HCT116 (cell line): ENCODE data around the gene KCNC4. TPM values are rescaled to one million over a fixed set of nuclear protein-coding genes. Genes with fewer than 3 reads are reported as not detected.

Experiments
- ATAC-seq: fragments of 200-7000 bp; cut with Tn5 transposase; 2 replicates; pipeline ENCODE4 v1.9.1; 2020; ENCODE audit warnings: mild to moderate bottlenecking, moderate library complexity
- BruUV-seq: library from RNA; stranded (reverse); fragments of 400-500 nt; replicated peaks from 2 replicates; lab custom pipeline; 2021; lab: Mats Ljungman, UMichigan
- CTCF ChIA-PET: fragments of 300-600 bp; sonication (Branson Sonifier 250); formaldehyde crosslinking; loops from one replicate; lab custom pipeline; 2021; ENCODE audit warnings: antibody characterized with exemption; lab: Charles Lee
- POLR2A ChIA-PET: fragments of 300-600, 350-600 bp; sonication (Branson Sonifier 250); formaldehyde crosslinking; loops from one replicate; lab custom pipeline; 2021; ENCODE audit warnings: antibody characterized with exemption; lab: Charles Lee
- RAD21 ChIA-PET, 2 experiments: fragments of 300-600 bp; sonication (Branson Sonifier 250); formaldehyde crosslinking; loops; one replicate each; lab custom pipeline; 2023; ENCODE audit warnings: low total read pairs in 2 of 2; ENCODE audit not compliant: uncharacterized antibody in 2 of 2, unreplicated experiment in 2 of 2, low non-redundant PET in 1 of 2; lab: Charles Lee
- DNase-seq: peaks from one replicate; pipeline ENCODE4 v3.0.0-alpha.2; 2010; ENCODE audit warnings: low read depth, low spot score
- H2AFZ ChIP-seq: fragments of 200-600 bp; shearing (Covaris generic), sonication (generic); 2 replicates; pipeline ENCODE4 v1.6.1; 2017; ENCODE audit warnings: low read depth, mixed run types, mixed read lengths, antibody characterized with exemption, low read length; ENCODE audit not compliant: poor library complexity, severe bottlenecking
- H3K27ac ChIP-seq: 2 replicates; pipeline ENCODE4 v1.5.1; 2012; ENCODE audit warnings: low read depth, low read length
- H3K27me3 ChIP-seq: fragments of 200-600 bp; sonication (generic); 2 replicates; pipeline ENCODE4 v1.6.1; 2016; ENCODE audit warnings: mixed run types, low read length, mixed read lengths; ENCODE audit not compliant: insufficient read depth
- H3K36me3 ChIP-seq, 2 experiments: fragments of 200-500 bp in 1 of 2; fragments of 200-600 bp in 1 of 2; sonication (Bioruptor generic) in 1 of 2; sonication (generic) in 1 of 2; 2 replicates each; pipeline versions ENCODE4 v1.5.1 to v1.6.1; 2014 to 2016; ENCODE audit warnings: low read length in 2 of 2, inconsistent platforms in 1 of 2, mixed read lengths in 1 of 2, mixed run types in 1 of 2; ENCODE audit not compliant: insufficient read depth in 2 of 2, control insufficient read depth in 1 of 2
- H3K4me1 ChIP-seq, 2 experiments: fragments of 200-600 bp in 1 of 2; sonication (generic) in 1 of 2; 2 replicates each; pipeline versions ENCODE4 v1.5.1 to v1.6.1; 2012 to 2017; ENCODE audit warnings: low read length in 2 of 2, inconsistent platforms in 1 of 2, mild to moderate bottlenecking in 1 of 2, mixed read lengths in 1 of 2, mixed run types in 1 of 2, moderate library complexity in 1 of 2; ENCODE audit not compliant: insufficient read depth in 2 of 2, control insufficient read depth in 1 of 2
- H3K4me2 ChIP-seq: fragments of 200-600 bp; sonication (generic); 2 replicates; pipeline ENCODE4 v1.6.1; 2017; ENCODE audit warnings: mixed run types, low read length, mixed read lengths
- H3K4me3 ChIP-seq, 2 experiments: fragments of 200-600 bp in 1 of 2; sonication (generic) in 1 of 2; replicated peaks in 1 of 2; 2 replicates each; pipeline ENCODE4 v1.5.1; 2011 to 2016; ENCODE audit warnings: low read length in 2 of 2, control low read depth in 1 of 2, low read depth in 1 of 2, mild to moderate bottlenecking in 1 of 2, mixed read lengths in 1 of 2, mixed run types in 1 of 2
- H3K79me2 ChIP-seq: fragments of 200-600 bp; sonication (generic); 2 replicates; pipeline ENCODE4 v1.6.1; 2017; ENCODE audit warnings: mild to moderate bottlenecking, mixed run types, low read length, moderate library complexity, mixed read lengths; ENCODE audit not compliant: insufficient read depth
- H3K9ac ChIP-seq: fragments of 200-600 bp; sonication (generic); 2 replicates; pipeline ENCODE4 v1.6.1; 2016; ENCODE audit warnings: low read length, mixed read lengths
- H3K9me2 ChIP-seq: fragments of 200-600 bp; sonication (generic), shearing (Covaris generic); 2 replicates; pipeline ENCODE4 v1.6.1; 2017; ENCODE audit warnings: mixed run types, mild to moderate bottlenecking, moderate library complexity; ENCODE audit not compliant: insufficient read depth
- H3K9me3 ChIP-seq, 2 experiments: fragments of 200-500 bp in 1 of 2; fragments of 200-600 bp in 1 of 2; sonication (Bioruptor generic) in 1 of 2; sonication (generic) in 1 of 2; 2 replicates each; pipeline ENCODE4 v1.6.1; 2014 to 2017; ENCODE audit warnings: low read length in 2 of 2, mixed read lengths in 2 of 2, inconsistent platforms in 1 of 2, low read depth in 1 of 2, mild to moderate bottlenecking in 1 of 2, mixed run types in 1 of 2, moderate library complexity in 1 of 2; ENCODE audit not compliant: control insufficient read depth in 1 of 2, insufficient read depth in 1 of 2
- H4K20me1 ChIP-seq: fragments of 200-600 bp; sonication (generic), shearing (Covaris generic); 2 replicates; pipeline ENCODE4 v1.6.1; 2017; ENCODE audit warnings: mixed run types, mild to moderate bottlenecking, moderate library complexity; ENCODE audit not compliant: insufficient read depth
- ATF3 ChIP-seq: IDR thresholded peaks from 2 replicates; pipeline ENCODE4 v1.6.1; 2012
- CTCF ChIP-seq, 3 experiments: fragments of 200-600 bp in 1 of 3; sonication (generic) in 1 of 3; IDR thresholded peaks in 2 of 3; conservative IDR thresholded peaks in 1 of 3; 2 replicates each; pipeline ENCODE4 v1.5.1; 2012 to 2017; ENCODE audit warnings: low read depth in 2 of 3, low read length in 2 of 3, antibody characterized with exemption in 1 of 3, borderline replicate concordance in 1 of 3, control low read depth in 1 of 3, mild to moderate bottlenecking in 1 of 3, mixed read lengths in 1 of 3, mixed run types in 1 of 3, moderate library complexity in 1 of 3; ENCODE audit not compliant: insufficient read depth in 1 of 3
- EGR1 ChIP-seq: IDR thresholded peaks from 2 replicates; pipeline ENCODE4 v1.6.1; 2012; ENCODE audit warnings: low read depth
- EZH2phosphoT487 ChIP-seq: fragments of 200-600 bp; IDR thresholded peaks from 2 replicates; pipeline ENCODE4 v1.6.1; 2018; ENCODE audit warnings: antibody characterized with exemption, borderline replicate concordance
- FOSL1 ChIP-seq: IDR thresholded peaks from 2 replicates; pipeline ENCODE4 v1.6.1; 2012; ENCODE audit warnings: low read depth
- POLR2A ChIP-seq: IDR thresholded peaks from 2 replicates; pipeline ENCODE4 v1.7.0; 2011; ENCODE audit warnings: borderline replicate concordance; ENCODE audit not compliant: insufficient read depth, insufficient read length; ENCODE audit errors: extremely low read depth
- POLR2AphosphoS5 ChIP-seq: IDR thresholded peaks from 2 replicates; pipeline ENCODE4 v1.6.1; 2011; ENCODE audit warnings: mild to moderate bottlenecking, low read depth, low read length, moderate library complexity
- REST ChIP-seq: IDR thresholded peaks from 2 replicates; pipeline ENCODE4 v1.6.1; 2012; ENCODE audit warnings: low read depth
- SP1 ChIP-seq: IDR thresholded peaks from 2 replicates; pipeline ENCODE4 v1.6.1; 2012; ENCODE audit warnings: low read depth
- ZBTB33 ChIP-seq: IDR thresholded peaks from 2 replicates; pipeline ENCODE4 v1.6.1; 2011; ENCODE audit warnings: mild to moderate bottlenecking, low read length, moderate library complexity; ENCODE audit not compliant: insufficient replicate concordance; ENCODE audit errors: extremely low read depth
- ZFX ChIP-seq: fragments of 450-650 bp; IDR thresholded peaks from 2 replicates; pipeline ENCODE4 v1.6.1; 2017
- intact Hi-C: fragments of 100-400 bp; cut with micrococcal nuclease; formaldehyde crosslinking; loops from 2 replicates; pipeline ENCODE4 v1.10.0; 2022
- total RNA-seq: library from RNA; stranded (reverse); gene quantifications from one replicate; pipeline ENCODE4 v1.2.1, GENCODE V29; 2021; ENCODE audit not compliant: unreplicated experiment

Gene KCNC4
- total RNA-seq, 1 experiment from 2014 or later: 13.0 TPM

GRCh38 chr1:110197905-110198629, 12.0 kb upstream of the KCNC4 start:
- no peak for DNase-seq
- H3K4me1 ChIP-seq: peaks cover 0 to 9% of the 10 kb centered on the region in 2 experiments; a peak in 2 of 4 replicates
- CTCF ChIA-PET: interaction anchor here (2.5 kb wide), 1 partner anchor 262 kb away, joined by 24 read pairs; no protein-coding TSS in a partner anchor
- no peak overlapping the region for H3K4me3 ChIP-seq
- RAD21 ChIA-PET: interaction anchor here in 1 of 2 experiments (0.9 kb wide), 1 partner anchor 114 kb away, joined by 4 read pairs; no protein-coding TSS in a partner anchor
- H3K27ac ChIP-seq: no peak overlapping the region
- H3K4me2 ChIP-seq: no peak overlapping the region
- no peaks in the 10 kb centered on the region for H4K20me1 ChIP-seq
- H3K36me3 ChIP-seq: no peaks in the 10 kb centered on the region
- H3K9me3 ChIP-seq: no peaks in the 10 kb centered on the region
- no peak for ATAC-seq
- TF ChIP-seq ZFX: no peak
- no peaks in the 10 kb centered on the region for H3K79me2 ChIP-seq
- intact Hi-C loops: no loop called here
- BruUV-seq: no TSS peak
- POLR2A ChIA-PET: no interaction called here
- H3K27me3 ChIP-seq: no peaks in the 10 kb centered on the region
- no peak overlapping the region for H3K9ac ChIP-seq
- H3K9me2 ChIP-seq: no peaks in the 10 kb centered on the region
- no peak overlapping the region for H2AFZ ChIP-seq

- H2AFZ ChIP-seq: no peak overlapping the region
- no peaks in the 10 kb centered on the region for H3K27me3 ChIP-seq
- no peak for ATAC-seq
- no peak overlapping the region for H3K9ac ChIP-seq
- no peaks in the 10 kb centered on the region for H4K20me1 ChIP-seq
- no peak overlapping the region for H3K4me3 ChIP-seq
- intact Hi-C loops: no loop called here
- BruUV-seq: no TSS peak
- ChIA-PET CTCF (no interaction called here), RAD21 (no interaction called here), POLR2A (no interaction called here)
- peaks cover 0 to 15% of the 10 kb centered on the region in 2 experiments; a peak in 2 of 4 replicates for H3K4me1 ChIP-seq
- H3K4me2 ChIP-seq: no peak overlapping the region
- no peak overlapping the region for H3K27ac ChIP-seq
- no peaks in the 10 kb centered on the region for H3K9me2 ChIP-seq
- no peaks in the 10 kb centered on the region for H3K9me3 ChIP-seq
- no peaks in the 10 kb centered on the region for H3K79me2 ChIP-seq
- no peak for DNase-seq
- no peaks in the 10 kb centered on the region for H3K36me3 ChIP-seq
- TF ChIP-seq EGR1 (no peak), CTCF (IDR thresholded peaks at IDR 0.05 in 2 of 3, conservative IDR thresholded peaks at IDR 0.05 in 1 of 3; ENCODE audit: borderline replicate concordance in 1 of 3, insufficient read depth in 1 of 3, low read depth in 2 of 3, low read length in 2 of 3) (no peak), POLR2AphosphoS5 (no peak), ZFX (no peak), ZBTB33 (no peak), ATF3 (no peak), REST (no peak), FOSL1 (no peak), SP1 (no peak), POLR2A (no peak), EZH2phosphoT487 (no peak)
Observed at GRCh38 chr1:110198746-110199145, 11.4 kb upstream of the KCNC4 start.
